Lung (tissue), 12 donors: ENCODE results near the gene DOCK4. TPM values are rescaled to one million over a fixed set of nuclear protein-coding genes. Genes with fewer than 3 reads are reported as not detected.
"Not testable (repeated sequence)": the region's sequence is repeated elsewhere in the genome, so short reads cannot be mapped to it uniquely, and the experiment has no call there.

Source experiments
- ATAC-seq: fragments of 200-7000 bp; cut with Tn5 transposase; one replicate; pipeline ENCODE4 v1.9.1; 2020; ENCODE audit warnings: moderate number of reproducible peaks; ENCODE audit not compliant: insufficient read depth, low FRiP score
- DNase-seq, 3 donors: peaks; one replicate each; pipeline ENCODE4 v3.0.0-alpha.2; 2013 to 2017
- H3K27ac ChIP-seq, 2 donors: one replicate each; pipeline ENCODE4 v1.5.1; 2013; ENCODE audit warnings: mild to moderate bottlenecking in 2 of 2, moderate library complexity in 2 of 2, control low read depth in 1 of 2, inconsistent platforms in 1 of 2, low read depth in 1 of 2, low read length in 1 of 2
- H3K27me3 ChIP-seq, 3 donors: one replicate each; pipeline ENCODE4 v1.5.1; 2013; ENCODE audit warnings: low read length in 2 of 3; ENCODE audit not compliant: control insufficient read depth in 3 of 3, insufficient read depth in 3 of 3
- H3K36me3 ChIP-seq, 4 donors: one replicate each; pipeline ENCODE4 v1.5.1; 2013; ENCODE audit warnings: low read length in 4 of 4, mild to moderate bottlenecking in 1 of 4, moderate library complexity in 1 of 4; ENCODE audit not compliant: control insufficient read depth in 4 of 4, insufficient read depth in 4 of 4
- H3K4me1 ChIP-seq, 5 donors: one replicate each; pipeline ENCODE4 v1.5.1; 2013; ENCODE audit warnings: low read length in 5 of 5, mild to moderate bottlenecking in 2 of 5, moderate library complexity in 1 of 5; ENCODE audit not compliant: control insufficient read depth in 5 of 5, insufficient read depth in 5 of 5
- H3K4me3 ChIP-seq: one replicate; pipeline ENCODE4 v1.5.1; 2013; ENCODE audit warnings: mild to moderate bottlenecking, control low read depth, moderate library complexity
- H3K9ac ChIP-seq, 2 donors: one replicate each; pipeline ENCODE4 v1.5.1; 2013; ENCODE audit warnings: low read length in 2 of 2, control low read depth in 1 of 2; ENCODE audit not compliant: insufficient read depth in 1 of 2
- H3K9me3 ChIP-seq, 4 donors: one replicate each; pipeline ENCODE4 v1.5.1; 2013; ENCODE audit warnings: low read length in 3 of 4, mild to moderate bottlenecking in 1 of 4, moderate library complexity in 1 of 4; ENCODE audit not compliant: control insufficient read depth in 4 of 4, insufficient read depth in 3 of 4
- WGBS, 2 donors: extraction: QIAGEN DNeasy Blood & Tissue Kit; methylation state at CpG; one replicate each; pipeline ENCODE4 v1.1.7; 2013; 5-methylcytosine and 5-hydroxymethylcytosine counted together
- polyA plus RNA-seq, 2 donors: library from polyadenylated mRNA; stranded (reverse); fragments of 200-250 nt; gene quantifications; one replicate each; pipeline ENCODE4 v1.2.1, GENCODE V29; 2013
- total RNA-seq, 2 donors: library from RNA; depleted of rRNA in 1 of 2; stranded (reverse); fragments of >200 nt in 1 of 2; gene quantifications; one replicate each; pipeline ENCODE4 v1.2.1, GENCODE V29; 2014 to 2021
- TF ChIP-seq, protein P1 (sequence below): IDR thresholded peaks from 2 replicates; pipeline ENCODE4 v1.5.1; 2012; ENCODE audit warnings: mild to moderate bottlenecking; ENCODE audit errors: control extremely low read depth, extremely low read depth
- donor health status: control.
- donor health status: control.
- donor health status: Bipolar disorder and iron deficiency.
- donor health status: healthy.
- donor health status: DM: yes; HTN: yes; CAD: no.

Gene DOCK4
- total and polyA plus RNA-seq, 4 donors, result 18.7 to 163 (median 40.3) TPM

DNA sequence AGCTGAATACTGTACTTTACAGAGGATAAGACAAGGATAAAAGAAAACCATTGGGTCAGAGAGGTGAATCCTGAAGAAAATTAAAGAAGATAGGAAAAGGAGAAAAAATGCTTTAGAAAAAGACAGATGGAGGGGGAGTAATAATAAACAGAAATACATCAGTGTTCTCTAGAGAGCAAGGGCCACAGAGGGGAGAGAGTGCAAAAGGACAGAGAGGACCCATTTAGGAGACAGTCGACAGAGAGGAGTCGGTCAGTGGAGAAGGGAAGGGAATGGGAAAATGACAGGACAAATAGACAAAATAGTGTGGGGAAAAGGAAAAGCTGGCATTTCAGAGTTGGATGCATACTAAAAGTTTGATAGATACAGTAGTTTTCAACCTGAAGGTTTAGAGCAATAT is 287.0 kb downstream of the DOCK4 start:
- WGBS, 2 donors, result 84 to 92% methylated on average over 2 of the region's 2 CpGs
- no peaks in the 10 kb centered on the region for H3K4me1 ChIP-seq
- H3K4me3 ChIP-seq, result no peak overlapping the region
- H3K9ac ChIP-seq, result no peak overlapping the region
- TF ChIP-seq, protein P1, sequence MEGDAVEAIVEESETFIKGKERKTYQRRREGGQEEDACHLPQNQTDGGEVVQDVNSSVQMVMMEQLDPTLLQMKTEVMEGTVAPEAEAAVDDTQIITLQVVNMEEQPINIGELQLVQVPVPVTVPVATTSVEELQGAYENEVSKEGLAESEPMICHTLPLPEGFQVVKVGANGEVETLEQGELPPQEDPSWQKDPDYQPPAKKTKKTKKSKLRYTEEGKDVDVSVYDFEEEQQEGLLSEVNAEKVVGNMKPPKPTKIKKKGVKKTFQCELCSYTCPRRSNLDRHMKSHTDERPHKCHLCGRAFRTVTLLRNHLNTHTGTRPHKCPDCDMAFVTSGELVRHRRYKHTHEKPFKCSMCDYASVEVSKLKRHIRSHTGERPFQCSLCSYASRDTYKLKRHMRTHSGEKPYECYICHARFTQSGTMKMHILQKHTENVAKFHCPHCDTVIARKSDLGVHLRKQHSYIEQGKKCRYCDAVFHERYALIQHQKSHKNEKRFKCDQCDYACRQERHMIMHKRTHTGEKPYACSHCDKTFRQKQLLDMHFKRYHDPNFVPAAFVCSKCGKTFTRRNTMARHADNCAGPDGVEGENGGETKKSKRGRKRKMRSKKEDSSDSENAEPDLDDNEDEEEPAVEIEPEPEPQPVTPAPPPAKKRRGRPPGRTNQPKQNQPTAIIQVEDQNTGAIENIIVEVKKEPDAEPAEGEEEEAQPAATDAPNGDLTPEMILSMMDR, result no peak
- H3K27ac ChIP-seq, result no peak overlapping the region
- no peaks in the 10 kb centered on the region for H3K9me3 ChIP-seq
- no peak for DNase-seq
- H3K36me3 ChIP-seq, result peaks cover 0 to 12% (median 6%) of the 10 kb centered on the region in 4 donors
- no peaks in the 10 kb centered on the region for H3K27me3 ChIP-seq
- no peak for ATAC-seq

DNA sequence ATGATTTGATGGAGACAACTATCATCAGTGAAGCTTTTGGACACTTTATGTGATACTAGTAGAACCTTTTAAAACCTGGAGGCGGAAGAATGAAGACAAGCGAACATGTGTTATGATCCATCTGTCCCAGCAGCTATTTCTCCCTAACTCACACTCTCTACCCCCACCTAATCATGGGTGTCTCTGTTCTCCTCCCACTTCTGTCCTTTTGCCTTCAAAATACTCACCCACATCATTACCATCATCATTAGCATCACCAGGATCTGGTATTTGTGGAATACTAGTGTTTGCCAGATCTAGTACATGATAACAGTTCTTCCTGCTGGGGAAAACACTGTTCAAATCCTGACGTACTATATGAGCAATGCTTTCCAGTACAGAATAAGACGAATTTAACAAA is 287.7 kb downstream of the DOCK4 start:
- TF ChIP-seq, protein P1, result no peak
- ATAC-seq (no peak), DNase-seq (no peak)
- Histone ChIP-seq H3K9me3 (no peaks in the 10 kb centered on the region), H3K4me1 (no peaks in the 10 kb centered on the region), H3K27ac (no peak overlapping the region), H3K27me3 (no peaks in the 10 kb centered on the region), H3K36me3 (peaks cover 0 to 17% (median 8%) of the 10 kb centered on the region in 4 donors), H3K9ac (no peak overlapping the region), H3K4me3 (no peak overlapping the region)
- 93 to 94% methylated on average over 4 of the region's 4 CpGs for WGBS, 2 donors

DNA sequence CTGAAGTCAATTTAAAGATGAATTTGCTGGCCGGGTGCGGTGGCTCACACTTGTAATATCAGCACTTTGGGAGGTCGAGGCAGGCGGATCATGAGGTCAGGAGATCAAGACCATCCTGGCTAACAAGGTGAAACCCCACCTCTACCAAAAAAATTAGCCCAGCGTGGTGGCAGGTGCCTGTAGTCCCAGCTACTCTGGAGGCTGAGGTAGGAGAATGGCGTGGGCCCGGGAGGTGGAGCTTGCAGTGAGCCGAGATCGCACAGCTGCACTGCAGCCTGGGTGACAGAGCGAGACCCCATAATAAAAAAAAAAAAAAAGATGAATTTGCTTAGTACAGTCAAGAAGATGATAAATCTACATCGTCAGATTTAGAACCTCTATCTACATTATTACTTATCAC is 288.8 kb downstream of the DOCK4 start:
- H3K4me3 ChIP-seq, ATAC-seq, H3K27ac ChIP-seq, H3K27me3 ChIP-seq, H3K4me1 ChIP-seq, H3K9ac ChIP-seq, DNase-seq, H3K9me3 ChIP-seq: not testable (repeated sequence)
- 95 to 96% methylated on average over 11 of the region's 11 CpGs for WGBS, 2 donors
- H3K36me3 ChIP-seq, result peaks cover 0 to 14% (median 5%) of the 10 kb centered on the region in 4 donors

DNA sequence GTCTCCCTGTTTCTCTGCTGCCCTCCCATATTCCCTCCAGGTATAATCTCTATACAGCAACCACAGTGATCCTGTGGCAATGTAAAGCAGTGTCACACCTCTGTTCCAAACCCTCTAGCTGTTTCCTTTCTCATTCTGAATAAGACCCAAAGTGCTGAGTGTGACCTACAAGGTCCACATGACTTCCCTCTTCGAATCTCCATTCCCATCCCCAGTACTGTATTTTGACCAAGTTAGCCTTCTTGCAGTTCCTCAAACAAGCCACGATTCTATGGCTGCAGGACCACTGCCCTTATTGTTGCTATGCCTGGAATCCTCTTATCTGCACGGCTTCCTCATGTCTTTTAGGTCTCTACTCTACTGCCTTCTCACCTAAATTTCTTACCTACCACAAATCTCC is 291.9 kb downstream of the DOCK4 start:
- peaks cover 0 to 7% (median 0%) of the 10 kb centered on the region in 5 donors for H3K4me1 ChIP-seq
- TF ChIP-seq, protein P1, result no peak
- ATAC-seq, result no peak
- H3K9ac ChIP-seq, result no peak overlapping the region
- peaks cover 0 to 14% (median 5%) of the 10 kb centered on the region in 4 donors for H3K36me3 ChIP-seq
- DNase-seq, result no peak
- H3K27ac ChIP-seq, result no peak overlapping the region
- no peaks in the 10 kb centered on the region for H3K27me3 ChIP-seq
- no peak overlapping the region for H3K4me3 ChIP-seq
- no peaks in the 10 kb centered on the region for H3K9me3 ChIP-seq
- 80 to 84% methylated on average over 3 of the region's 3 CpGs for WGBS, 2 donors
